ENCODE data around the gene SNRPA1. TPM values are rescaled to one million over a fixed set of nuclear protein-coding genes. Genes with fewer than 3 reads are reported as not detected.

SNRPA1 gene
- total and polyA plus RNA-seq, 2 of the 13 experiments (the other 11 are each of a cell fraction or from before 2014, with no cell fraction given): 41.2 to 108 TPM

- TF ChIP-seq USF2 (IDR thresholded peaks at IDR 0.05; ENCODE audit: low read depth, low read length): 0 out of 2 replicates have a peak, but pooled peaks have one; percentile 16
- peak; percentile 26; the same call in 1 of the 2 replicates for TF ChIP-seq USF2 (CRISPR knock-in tag; IDR thresholded peaks at IDR 0.05; ENCODE audit: borderline replicate concordance)
- TF ChIP-seq POLR2AphosphoS5 (IDR thresholded peaks at IDR 0.05; ENCODE audit: low read depth, low read length): peak; percentile 57; the same call in 1 of the 2 replicates
- no peak for TF ChIP-seq NKX3-1 (CRISPR knock-in tag; IDR thresholded peaks at IDR 0.05)
- TF ChIP-seq STAG1 (CRISPR knock-in tag; IDR thresholded peaks at IDR 0.05): peak; percentile 25; the same call in 1 of the 2 replicates
- TF ChIP-seq HNRNPLL (IDR thresholded peaks at IDR 0.05; ENCODE audit: low read depth, low read length, poor library complexity, severe bottlenecking): peak; percentile 93
- no peak for TF ChIP-seq RFX5 (IDR thresholded peaks at IDR 0.05; ENCODE audit: low read depth, low read length)
- no peak for TF ChIP-seq ZFP36 (IDR thresholded peaks at IDR 0.05; ENCODE audit: borderline replicate concordance, low read depth, low read length, partially characterized antibody)
- no peak for TF ChIP-seq NR2F6 (IDR thresholded peaks at IDR 0.05)
- TF ChIP-seq NR2F6 (CRISPR knock-in tag; IDR thresholded peaks at IDR 0.05): peak; percentile 24; the same call in 1 of the 2 replicates
- no peak for TF ChIP-seq E2F2 (CRISPR knock-in tag; IDR thresholded peaks at IDR 0.05; ENCODE audit: borderline replicate concordance)
- TF ChIP-seq ZNF446 (CRISPR knock-in tag; IDR thresholded peaks at IDR 0.05): 0 out of 2 replicates have a peak, but pooled peaks have one; percentile 19
- TF ChIP-seq EZH2 (conservative IDR thresholded peaks at IDR 0.05; ENCODE audit: low read depth, low read length): no peak
- no peak for TF ChIP-seq ZNF468 (CRISPR knock-in tag; IDR thresholded peaks at IDR 0.05)
- peak; percentile 65 for TF ChIP-seq HDAC1 (CRISPR knock-in tag; IDR thresholded peaks at IDR 0.05)
- TF ChIP-seq FOXK2 (IDR thresholded peaks at IDR 0.05): no peak
- peak; percentile 57 for TF ChIP-seq KAT8 (CRISPR knock-in tag; IDR thresholded peaks at IDR 0.05)
- TF ChIP-seq ZNF496 (CRISPR knock-in tag; IDR thresholded peaks at IDR 0.05; ENCODE audit: insufficient replicate concordance): no peak
- peak; percentile 2 for TF ChIP-seq CCDC6 (CRISPR knock-in tag; IDR thresholded peaks at IDR 0.05)
- TF ChIP-seq SIN3A (IDR thresholded peaks at IDR 0.05; ENCODE audit: borderline replicate concordance, low read depth, low read length): peak; percentile 50; the same call in 1 of the 2 replicates
Observed at GRCh38 chr15:101251830-101252820, 42.9 kb downstream of the SNRPA1 start, which contains the start of gene CHSY1 (continued).

Measured in HepG2 (cell line).